Skeletal muscle satellite cell (primary cell): Measurements from ENCODE around the gene ADM5.
A peak's percentile ranks its signal among the peaks of the same experiment; 100 is the strongest.

Experiments used
- H3K27me3 ChIP-seq: 2 replicates; pipeline ENCODE4 v1.7.0; 2013; ENCODE audit warnings: low read length; ENCODE audit not compliant: control insufficient read depth, insufficient read depth
- H3K36me3 ChIP-seq: 2 replicates; pipeline ENCODE4 v1.7.0; 2013; ENCODE audit warnings: mild to moderate bottlenecking, control low read depth, low read length; ENCODE audit not compliant: insufficient read depth
- H3K4me1 ChIP-seq: 2 replicates; pipeline ENCODE4 v1.7.0; 2013; ENCODE audit warnings: low read length; ENCODE audit not compliant: control insufficient read depth, insufficient read depth
- H3K4me2 ChIP-seq: 2 replicates; pipeline ENCODE4 v1.7.0; 2013; ENCODE audit warnings: mild to moderate bottlenecking, low read length
- H3K4me3 ChIP-seq: 2 replicates; pipeline ENCODE4 v1.7.0; 2013; ENCODE audit warnings: low read length
- H3K9ac ChIP-seq: 2 replicates; pipeline ENCODE4 v1.7.0; 2013; ENCODE audit warnings: mild to moderate bottlenecking, low read depth, low read length, moderate library complexity
- H3K9me3 ChIP-seq: replicated peaks from 2 replicates; pipeline ENCODE4 v1.7.0; 2013; ENCODE audit warnings: mild to moderate bottlenecking, control low read depth, low read length

Gene ADM5

GRCh38 chr19:49676136-49676783 lies 13.1 kb upstream of the ADM5 start:
- Histone ChIP-seq H3K4me2 (peak overlapping the region; percentile 91), H3K9me3 (no peaks in the 10 kb centered on the region), H3K4me3 (peak overlapping the region; percentile 68), H3K9ac (peak overlapping the region; percentile 89), H3K36me3 (peaks cover 4% of the 10 kb centered on the region), H3K27me3 (no peaks in the 10 kb centered on the region), H3K4me1 (peaks cover 32% of the 10 kb centered on the region)

DNA sequence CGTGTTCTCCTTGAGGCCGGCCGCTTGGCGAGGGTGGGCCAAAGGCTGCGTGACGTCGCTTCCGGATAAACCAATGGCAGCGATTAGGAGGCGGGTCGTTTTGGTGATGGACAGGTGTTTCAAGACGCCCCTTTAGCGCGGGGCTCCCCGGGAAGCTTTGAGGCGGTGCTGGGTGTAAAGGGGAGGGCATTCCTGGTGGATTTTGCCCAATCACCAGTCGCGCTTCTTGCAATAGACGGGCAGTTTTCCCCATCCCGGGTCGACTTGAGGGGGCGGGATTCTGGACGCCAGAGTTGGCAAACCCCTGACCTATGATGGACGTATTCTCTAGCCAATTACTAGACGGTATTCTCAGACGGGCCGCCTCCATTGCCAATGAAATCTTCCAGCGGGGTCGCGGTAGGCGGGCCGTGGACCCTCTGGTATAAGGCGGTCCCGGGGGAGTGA lies 12.6 kb upstream of the ADM5 start:
- Histone ChIP-seq H3K36me3 (peaks cover 6% of the 10 kb centered on the region), H3K27me3 (no peaks in the 10 kb centered on the region), H3K4me2 (peak overlapping the region; percentile 94), H3K4me3 (peak overlapping the region; percentile 99), H3K4me1 (peaks cover 29% of the 10 kb centered on the region), H3K9me3 (no peaks in the 10 kb centered on the region), H3K9ac (peak overlapping the region; percentile 99)

DNA sequence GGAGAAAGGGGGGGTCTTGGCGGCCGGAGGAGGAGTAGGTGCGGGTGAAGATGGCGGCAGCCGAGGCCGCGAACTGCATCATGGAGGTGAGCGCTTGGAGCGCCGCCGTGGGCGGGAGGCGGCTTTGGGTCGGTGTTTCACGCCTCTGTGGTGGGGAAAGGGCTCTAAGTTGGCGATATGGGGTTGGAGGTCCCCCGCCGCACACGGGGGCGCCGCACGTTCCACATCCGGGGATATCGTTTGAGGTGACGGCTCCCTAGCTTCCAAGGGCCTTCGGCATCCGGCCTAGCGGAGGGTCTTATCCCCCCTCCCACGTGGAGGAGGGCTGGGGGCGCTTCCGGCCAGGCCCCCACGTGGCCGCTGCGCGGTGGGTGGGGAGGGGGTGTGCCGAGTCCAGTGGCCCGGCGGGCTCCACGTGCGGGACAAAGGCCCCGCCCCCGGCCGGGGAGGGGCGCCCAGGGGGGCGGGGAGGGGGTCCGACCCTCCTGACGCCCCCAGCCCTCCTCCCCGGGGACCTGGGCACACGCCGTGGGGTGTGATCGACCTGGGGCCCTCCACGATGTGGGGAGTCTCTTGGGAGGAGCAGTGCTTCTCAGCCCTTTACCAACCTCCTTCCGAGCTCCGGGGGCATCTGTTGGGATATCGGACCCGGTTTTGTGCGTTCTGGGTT lies 12.0 kb upstream of the ADM5 start, which contains the start of gene PRMT1:
Gene PRMT1, plus strand, starts transcription at position 41 of the 670 bp plus-strand sequence. Its CDS starts 10 bp downstream, at position 51.
- H3K36me3 ChIP-seq = peaks cover 11% of the 10 kb centered on the region
- peaks cover 25% of the 10 kb centered on the region for H3K4me1 ChIP-seq
- H3K4me2 ChIP-seq = peak within 1 kb of the TSS; percentile 94
- H3K9ac ChIP-seq = peak within 1 kb of the TSS; percentile 99
- no peaks in the 10 kb centered on the region for H3K9me3 ChIP-seq
- H3K27me3 ChIP-seq = no peaks in the 10 kb centered on the region
- H3K4me3 ChIP-seq = peak within 1 kb of the TSS; percentile 99

DNA sequence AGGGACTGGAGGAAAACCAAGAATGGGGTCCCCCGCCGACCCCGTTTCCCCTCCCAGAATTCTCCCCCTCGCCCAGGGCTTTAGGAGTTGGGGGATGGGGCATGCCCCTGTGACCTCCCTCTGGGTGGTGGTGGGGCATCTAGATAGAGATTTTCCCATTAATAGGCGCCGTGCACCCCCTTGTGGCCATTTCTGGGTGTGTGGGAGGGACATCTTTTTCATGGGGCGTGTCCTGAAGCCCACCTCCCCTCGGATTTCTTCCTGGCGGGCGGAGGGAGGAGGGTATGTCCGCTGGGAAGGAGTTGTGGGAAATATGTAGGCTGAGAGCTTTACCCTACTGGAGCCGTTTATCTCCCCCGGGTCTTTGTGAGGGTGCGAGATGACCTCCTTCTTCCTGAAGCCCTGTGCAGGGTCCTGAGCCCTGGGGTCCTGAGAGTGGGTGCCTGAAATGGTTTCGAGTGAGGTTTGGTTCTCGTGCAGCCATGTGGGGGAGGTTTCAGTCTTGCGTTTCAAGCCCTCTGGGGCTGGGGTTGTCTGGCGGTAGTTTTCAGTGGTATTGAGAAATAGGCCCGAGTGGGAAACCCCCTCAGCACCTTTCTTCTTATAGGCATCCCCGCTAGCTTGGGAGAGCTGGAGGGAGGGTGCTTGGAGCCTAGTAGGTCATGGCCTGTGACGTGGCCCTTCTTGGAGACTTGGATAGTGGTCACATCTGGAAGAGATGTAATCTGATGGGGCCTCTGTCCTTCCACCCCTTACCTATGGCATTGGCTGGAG lies 11.3 kb upstream of the ADM5 start:
- Histone ChIP-seq H3K36me3 (peaks cover 15% of the 10 kb centered on the region), H3K27me3 (no peaks in the 10 kb centered on the region), H3K4me3 (peak overlapping the region; percentile 99), H3K4me2 (peak overlapping the region; percentile 94), H3K4me1 (peaks cover 25% of the 10 kb centered on the region), H3K9ac (peak overlapping the region; percentile 99), H3K9me3 (no peaks in the 10 kb centered on the region)

DNA sequence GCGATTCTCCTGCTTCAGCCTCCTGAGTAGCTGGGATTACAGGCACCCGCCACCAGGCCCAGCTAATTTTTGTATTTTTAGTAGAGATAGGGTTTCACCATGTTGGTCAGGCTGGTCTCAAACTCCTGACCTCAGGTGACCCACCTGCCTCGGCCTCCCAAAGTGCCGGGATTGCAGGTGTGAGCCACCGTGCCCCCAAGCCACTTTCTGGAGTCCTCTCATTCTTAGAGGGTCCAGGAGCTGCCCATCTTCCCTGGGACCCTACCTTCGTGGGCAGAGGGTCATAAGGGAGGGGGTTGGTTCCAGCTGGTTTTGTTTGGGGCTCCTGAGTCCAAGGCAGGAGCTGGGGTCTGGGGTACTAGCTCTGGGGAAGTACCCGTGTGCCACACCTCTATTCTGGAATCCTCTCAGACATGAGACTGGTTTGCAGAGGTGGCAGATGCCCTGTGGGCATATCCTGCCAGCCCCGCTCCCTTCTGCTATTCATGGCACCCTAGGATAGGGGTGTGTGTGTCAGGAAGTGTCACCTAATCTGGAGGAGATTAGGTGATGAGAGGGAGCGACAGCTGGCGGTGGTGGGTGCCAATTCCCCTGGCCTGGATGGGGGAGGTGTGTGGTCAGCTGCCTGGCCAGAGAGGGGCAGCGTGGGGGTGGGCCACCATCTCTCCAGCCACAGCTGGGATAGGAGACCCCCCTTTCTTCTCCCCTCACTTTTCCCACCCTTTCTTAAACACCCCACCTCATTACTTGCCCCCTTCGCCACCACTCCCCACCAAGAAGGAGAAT lies 10.2 kb upstream of the ADM5 start:
- Histone ChIP-seq H3K9me3 (no peaks in the 10 kb centered on the region), H3K36me3 (peaks cover 24% of the 10 kb centered on the region), H3K4me1 (peaks cover 25% of the 10 kb centered on the region), H3K4me2 (peak overlapping the region; percentile 65), H3K27me3 (no peaks in the 10 kb centered on the region), H3K4me3 (no peak overlapping the region), H3K9ac (peak overlapping the region; percentile 0)

- peak overlapping the region; percentile 18 for H3K4me3 ChIP-seq
- H3K9ac ChIP-seq = peak overlapping the region; percentile 26
- peaks cover 22% of the 10 kb centered on the region for H3K4me1 ChIP-seq
- H3K27me3 ChIP-seq = no peaks in the 10 kb centered on the region
- H3K9me3 ChIP-seq = no peaks in the 10 kb centered on the region
- peak overlapping the region; percentile 65 for H3K4me2 ChIP-seq
- peaks cover 31% of the 10 kb centered on the region for H3K36me3 ChIP-seq
These were observed 9.5 kb upstream of the ADM5 start for GRCh38 chr19:49679771-49680413.

DNA sequence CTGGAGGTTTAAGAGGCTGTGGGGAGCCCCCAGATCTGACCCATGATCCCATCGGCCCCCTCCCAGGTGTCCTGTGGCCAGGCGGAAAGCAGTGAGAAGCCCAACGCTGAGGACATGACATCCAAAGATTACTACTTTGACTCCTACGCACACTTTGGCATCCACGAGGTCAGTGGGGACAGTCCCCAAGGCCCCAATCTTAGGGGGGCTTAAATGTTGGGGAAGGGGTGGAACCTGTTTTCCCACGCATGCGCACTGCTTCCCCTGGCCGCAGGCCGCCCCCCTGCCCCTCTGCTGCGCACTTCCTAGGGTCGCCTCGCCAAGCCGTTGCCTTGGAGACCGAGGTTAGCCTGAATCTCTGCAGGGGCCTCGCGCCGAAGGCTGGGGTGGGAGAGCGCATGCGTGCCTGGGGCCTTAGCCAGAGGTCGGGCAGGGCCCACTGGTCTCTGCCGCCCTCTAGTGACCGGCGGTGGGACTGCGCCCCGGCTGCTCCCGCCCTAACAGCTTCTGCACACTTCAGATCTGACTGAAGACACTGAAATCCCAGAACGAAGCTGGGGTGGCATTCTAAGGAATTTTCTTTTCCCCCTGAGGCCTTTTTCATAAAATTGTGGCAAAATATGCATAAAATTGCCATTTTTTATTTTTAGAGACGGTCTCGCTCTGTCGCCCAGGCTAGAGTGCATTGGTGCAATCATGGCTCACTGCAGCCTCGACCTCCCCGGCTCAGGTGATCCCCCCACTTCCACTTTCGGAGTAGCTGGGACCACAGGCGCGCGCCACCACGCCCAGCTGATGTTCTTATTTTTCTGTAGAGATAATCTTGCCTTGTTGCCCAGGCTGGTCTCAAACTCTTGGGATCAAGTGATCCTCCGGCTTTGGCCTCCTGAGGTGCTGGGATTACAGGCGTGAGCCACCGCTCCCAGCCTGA lies 8.7 kb upstream of the ADM5 start:
- Histone ChIP-seq H3K4me3 (peak overlapping the region; percentile 18), H3K4me2 (peak overlapping the region; percentile 65), H3K9ac (peak overlapping the region; percentile 26), H3K9me3 (no peaks in the 10 kb centered on the region), H3K36me3 (peaks cover 39% of the 10 kb centered on the region), H3K27me3 (no peaks in the 10 kb centered on the region), H3K4me1 (peaks cover 21% of the 10 kb centered on the region)

DNA sequence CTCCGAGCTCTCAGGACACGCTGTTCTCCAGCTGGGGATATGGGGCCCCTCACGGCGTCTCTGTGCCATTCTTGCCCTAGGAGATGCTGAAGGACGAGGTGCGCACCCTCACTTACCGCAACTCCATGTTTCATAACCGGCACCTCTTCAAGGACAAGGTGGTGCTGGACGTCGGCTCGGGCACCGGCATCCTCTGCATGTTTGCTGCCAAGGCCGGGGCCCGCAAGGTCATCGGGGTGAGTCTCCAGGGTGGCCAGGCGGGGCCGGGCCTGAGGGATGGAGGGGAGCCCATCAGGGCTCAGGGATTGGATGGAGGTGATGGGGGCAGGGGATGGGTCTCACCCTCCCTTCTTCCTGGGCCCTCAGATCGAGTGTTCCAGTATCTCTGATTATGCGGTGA lies 7.6 kb upstream of the ADM5 start:
- Histone ChIP-seq H3K36me3 (peaks cover 47% of the 10 kb centered on the region), H3K9me3 (no peaks in the 10 kb centered on the region), H3K4me1 (peaks cover 17% of the 10 kb centered on the region), H3K4me2 (no peak overlapping the region), H3K9ac (no peak overlapping the region), H3K4me3 (no peak overlapping the region), H3K27me3 (no peaks in the 10 kb centered on the region)

DNA sequence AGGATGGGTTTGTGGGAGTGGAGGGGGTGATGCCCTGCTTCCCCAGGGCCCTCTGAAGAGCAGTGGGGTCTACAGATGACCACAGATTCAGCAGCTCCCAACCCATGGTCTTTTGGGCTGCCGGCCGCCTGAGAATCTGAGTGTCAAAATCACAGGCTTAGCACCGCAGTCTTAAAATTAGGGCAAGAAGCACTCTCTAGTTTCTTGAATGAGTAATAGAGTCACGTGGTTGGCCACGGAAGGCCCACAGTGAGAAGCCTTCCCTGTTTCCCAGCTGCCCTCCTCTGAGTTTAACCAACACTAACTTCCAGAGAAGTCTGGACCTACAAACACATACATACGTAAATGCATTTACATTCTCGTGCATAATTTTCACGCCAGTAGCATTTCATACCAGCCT lies 7.1 kb upstream of the ADM5 start:
- Histone ChIP-seq H3K4me1 (peaks cover 17% of the 10 kb centered on the region), H3K27me3 (no peaks in the 10 kb centered on the region), H3K4me2 (no peak overlapping the region), H3K36me3 (peaks cover 50% of the 10 kb centered on the region), H3K9ac (no peak overlapping the region), H3K4me3 (no peak overlapping the region), H3K9me3 (no peaks in the 10 kb centered on the region)

DNA sequence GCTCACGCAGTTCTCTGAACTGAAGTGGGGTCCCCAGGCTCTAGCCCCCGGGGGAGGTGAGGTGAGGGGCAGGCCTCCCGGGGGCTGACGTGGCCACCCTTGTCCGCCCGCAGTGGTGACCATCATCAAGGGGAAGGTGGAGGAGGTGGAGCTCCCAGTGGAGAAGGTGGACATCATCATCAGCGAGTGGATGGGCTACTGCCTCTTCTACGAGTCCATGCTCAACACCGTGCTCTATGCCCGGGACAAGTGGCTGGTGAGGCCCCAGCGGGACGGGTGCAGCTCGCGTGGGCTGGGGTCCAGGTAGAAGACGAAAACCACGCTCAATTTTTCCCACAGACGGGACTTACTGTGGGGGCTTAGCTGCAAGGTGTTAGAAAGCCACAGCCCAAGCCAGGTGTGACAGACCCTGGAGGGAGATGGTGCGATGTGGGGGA lies 5.6 kb upstream of the ADM5 start:
- Histone ChIP-seq H3K27me3 (no peaks in the 10 kb centered on the region), H3K9ac (no peak overlapping the region), H3K9me3 (no peaks in the 10 kb centered on the region), H3K4me1 (peaks cover 17% of the 10 kb centered on the region), H3K36me3 (peaks cover 56% of the 10 kb centered on the region), H3K4me2 (no peak overlapping the region), H3K4me3 (no peak overlapping the region)
